Stimulated activated CD8-positive, alpha-beta memory T cell treated with anti-CD3 and anti-CD28 coated beads, Interleukin-15, amount 100 ng/mL, for 1 hour (primary cell): Measurements from ENCODE around the gene TBX5.

Source experiments
- DNase-seq: peaks from one replicate; pipeline ENCODE4 v3.0.0-alpha.2; 2020; ENCODE audit warnings: low read depth

Gene TBX5

GRCh38 chr12:114319422-114319821 is 86.5 kb downstream of the TBX5 start:
- DNase-seq: no peak

DNA sequence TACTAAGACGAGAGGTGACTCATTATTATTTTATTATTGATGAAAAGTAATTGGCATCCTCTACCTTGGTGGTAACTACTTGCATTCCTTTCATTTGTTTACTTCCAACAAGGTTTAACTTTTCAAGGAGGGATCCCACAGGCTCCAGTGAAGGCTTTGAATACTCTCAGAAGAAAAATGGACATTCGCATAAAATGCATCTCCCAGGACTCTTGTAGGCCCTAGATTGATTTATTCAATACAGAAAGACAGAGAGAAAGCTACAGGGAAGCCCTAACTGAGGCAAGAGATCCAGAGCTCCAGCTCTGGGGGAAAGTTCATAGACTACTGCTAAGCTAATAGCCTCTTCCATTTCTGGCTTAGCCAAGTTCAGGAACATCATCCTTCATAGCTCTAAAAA is 87.0 kb downstream of the TBX5 start:
- DNase-seq: no peak

- no peak for DNase-seq
Observed at GRCh38 chr12:114316076-114316475, 89.9 kb downstream of the TBX5 start.

DNA sequence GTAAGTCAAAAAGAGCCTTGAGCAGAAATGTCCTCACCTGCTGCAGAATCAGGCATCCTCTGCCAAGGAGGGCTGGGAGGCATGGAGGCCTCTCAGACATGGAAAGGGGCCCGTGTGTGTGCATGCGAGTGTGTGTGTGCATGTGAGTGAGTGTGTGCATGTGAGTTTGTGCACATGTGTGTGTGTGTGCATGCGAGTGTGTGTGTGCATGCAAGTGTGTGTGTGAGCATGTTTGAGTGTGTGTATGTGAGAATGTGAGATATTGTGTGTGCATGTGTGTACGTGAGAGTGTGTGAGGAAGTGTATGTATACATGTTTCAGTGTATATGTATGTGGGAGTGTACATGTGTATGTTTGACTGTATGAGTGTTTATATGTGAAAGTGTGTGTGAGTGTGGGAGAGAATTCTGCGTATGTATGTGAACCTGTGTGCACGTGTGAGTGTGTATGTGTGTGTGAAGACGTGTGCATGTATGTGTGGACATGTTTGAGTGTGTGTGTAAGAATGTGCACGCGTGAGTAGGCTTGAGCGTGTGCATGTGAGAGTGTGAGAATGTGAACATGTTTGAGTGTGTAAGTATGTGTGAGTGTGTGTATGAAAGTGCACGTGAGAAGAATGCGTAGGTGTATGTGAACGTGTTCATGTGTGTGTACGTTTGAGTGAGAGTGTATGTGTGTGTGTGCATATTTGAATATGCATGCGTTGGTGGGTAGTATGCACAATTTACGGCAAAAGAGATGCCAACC is 90.8 kb downstream of the TBX5 start:
- DNase-seq: no peak

- DNase-seq: no peak
Observed at GRCh38 chr12:114314403-114314802, 91.5 kb downstream of the TBX5 start.

DNA sequence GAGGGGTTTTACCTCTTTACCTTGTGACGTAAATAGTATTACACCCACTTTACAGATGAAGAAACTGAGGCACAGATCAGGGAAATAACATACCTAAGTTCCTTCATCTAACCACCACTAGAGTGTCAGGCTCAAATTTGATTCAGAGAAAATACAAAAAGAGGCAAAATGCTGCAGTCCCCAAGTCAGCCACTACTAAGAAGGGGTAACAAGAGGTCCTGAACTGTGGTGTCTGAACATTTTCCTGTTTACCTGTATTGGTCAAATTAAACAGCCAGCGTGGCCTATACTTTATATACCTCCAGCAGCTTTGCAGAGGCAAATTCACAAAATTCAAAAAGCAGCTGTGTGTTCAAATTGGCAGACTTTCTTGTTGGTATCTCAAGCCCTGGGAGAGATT is 92.0 kb downstream of the TBX5 start:
- no peak for DNase-seq

DNA sequence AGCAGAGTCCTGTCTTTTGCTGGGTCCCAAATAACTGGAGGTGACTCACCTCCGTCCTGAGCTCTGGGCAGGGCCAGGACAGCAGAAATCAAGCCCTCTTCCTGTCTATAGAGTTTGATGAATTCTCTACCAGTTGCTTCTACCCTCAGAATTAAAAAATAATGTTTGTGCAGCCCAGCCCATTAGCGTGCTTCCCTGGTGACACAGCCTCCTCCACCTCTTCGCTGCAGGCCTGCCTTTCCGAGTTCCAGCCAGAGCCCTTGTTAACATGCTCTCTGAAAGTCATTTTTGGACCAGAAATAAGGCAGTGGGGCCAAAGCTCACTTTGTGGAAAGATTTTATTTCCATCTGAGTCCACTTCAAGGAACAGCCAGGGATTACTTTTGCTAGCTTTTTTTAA is 94.0 kb downstream of the TBX5 start:
- no peak for DNase-seq

GRCh38 chr12:114306646-114307045 is 99.3 kb downstream of the TBX5 start:
- DNase-seq: no peak

- no peak for DNase-seq
Observed at GRCh38 chr12:114305446-114305845, 100.5 kb downstream of the TBX5 start.
